ENCODE measurements around the gene DUSP2. TPM values are rescaled to one million over a fixed set of nuclear protein-coding genes. Genes with fewer than 3 reads are reported as not detected.

DUSP2 gene
- total RNA-seq, 4 donors from 2014 or later: 0.23 to 5.4 (median 0.40) TPM; not detected in 1

DNA sequence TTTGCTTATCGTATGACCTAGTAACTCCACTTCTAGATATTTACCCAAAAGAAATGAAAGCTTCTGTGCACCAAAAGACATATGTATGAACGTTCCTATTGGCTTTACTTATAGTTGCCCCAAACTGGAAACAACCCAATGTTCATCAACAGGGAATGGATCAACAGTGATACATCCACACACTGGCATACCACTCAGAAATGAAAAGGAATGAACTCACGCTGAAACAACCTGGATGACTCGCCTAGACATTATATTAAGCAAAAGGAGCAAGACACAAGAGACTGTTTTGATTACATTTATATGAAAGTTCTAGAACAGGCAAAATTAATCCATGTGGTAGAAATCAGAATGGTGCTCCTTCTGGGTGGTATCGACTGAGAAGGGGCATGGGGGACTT is 47.8 kb downstream of the DUSP2 start:
- Histone ChIP-seq H3K4me1 (peaks cover 0 to 19% (median 6%) of the 10 kb centered on the region in 3 donors), H3K9me3 (no peaks in the 10 kb centered on the region), H3K27ac (no peak overlapping the region), H3K4me3 (no peak overlapping the region), H3K27me3 (peaks cover under 1% of the 10 kb centered on the region), H3K36me3 (no peaks in the 10 kb centered on the region)
- no peak for ATAC-seq
- TF ChIP-seq EP300 (IDR thresholded peaks at IDR 0.05) (no peak), POLR2AphosphoS5 (IDR thresholded peaks at IDR 0.05) (no peak), POLR2A (IDR thresholded peaks at IDR 0.05) (no peak)
- TF ChIP-seq, protein P1, sequence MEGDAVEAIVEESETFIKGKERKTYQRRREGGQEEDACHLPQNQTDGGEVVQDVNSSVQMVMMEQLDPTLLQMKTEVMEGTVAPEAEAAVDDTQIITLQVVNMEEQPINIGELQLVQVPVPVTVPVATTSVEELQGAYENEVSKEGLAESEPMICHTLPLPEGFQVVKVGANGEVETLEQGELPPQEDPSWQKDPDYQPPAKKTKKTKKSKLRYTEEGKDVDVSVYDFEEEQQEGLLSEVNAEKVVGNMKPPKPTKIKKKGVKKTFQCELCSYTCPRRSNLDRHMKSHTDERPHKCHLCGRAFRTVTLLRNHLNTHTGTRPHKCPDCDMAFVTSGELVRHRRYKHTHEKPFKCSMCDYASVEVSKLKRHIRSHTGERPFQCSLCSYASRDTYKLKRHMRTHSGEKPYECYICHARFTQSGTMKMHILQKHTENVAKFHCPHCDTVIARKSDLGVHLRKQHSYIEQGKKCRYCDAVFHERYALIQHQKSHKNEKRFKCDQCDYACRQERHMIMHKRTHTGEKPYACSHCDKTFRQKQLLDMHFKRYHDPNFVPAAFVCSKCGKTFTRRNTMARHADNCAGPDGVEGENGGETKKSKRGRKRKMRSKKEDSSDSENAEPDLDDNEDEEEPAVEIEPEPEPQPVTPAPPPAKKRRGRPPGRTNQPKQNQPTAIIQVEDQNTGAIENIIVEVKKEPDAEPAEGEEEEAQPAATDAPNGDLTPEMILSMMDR (IDR thresholded peaks at IDR 0.05): no peak
- WGBS, 2 donors (ENCODE audit: low coverage in 1 of 2): 79 to 94% methylated on average over 4 to 5 of the region's 5 CpGs

DNA sequence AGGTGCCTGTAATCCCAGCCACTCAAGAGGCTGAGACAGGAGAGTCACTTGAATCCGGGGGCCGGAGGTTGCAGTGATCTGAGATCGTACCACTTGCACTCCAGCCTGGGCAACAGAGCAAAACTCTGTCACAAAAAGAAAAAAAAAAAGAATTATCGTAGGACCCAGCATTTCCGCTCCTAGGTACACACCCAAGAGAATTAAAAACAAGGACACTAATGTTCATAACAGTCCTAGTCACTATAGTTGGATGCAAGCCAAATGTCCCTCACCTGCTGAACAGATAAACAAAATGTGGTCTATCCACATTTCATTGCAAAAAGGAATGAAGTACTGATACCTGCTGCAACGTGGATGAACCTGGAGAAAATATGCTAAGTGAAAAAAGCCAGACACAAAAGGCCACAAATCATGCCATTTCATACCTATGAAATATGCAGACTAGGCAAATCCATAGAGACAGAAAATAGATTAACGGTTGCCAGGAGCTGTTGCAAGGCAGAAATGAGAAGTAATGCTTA is 50.1 kb downstream of the DUSP2 start:
- H3K4me3 ChIP-seq: no peak overlapping the region
- ATAC-seq: no peak
- peaks cover 15% of the 10 kb centered on the region for H3K27me3 ChIP-seq
- H3K9me3 ChIP-seq: no peaks in the 10 kb centered on the region
- H3K36me3 ChIP-seq: no peaks in the 10 kb centered on the region
- TF ChIP-seq POLR2AphosphoS5 (IDR thresholded peaks at IDR 0.05): no peak
- TF ChIP-seq EP300 (IDR thresholded peaks at IDR 0.05): no peak
- TF ChIP-seq, protein P1 (IDR thresholded peaks at IDR 0.05): no peak
- no peak for TF ChIP-seq POLR2A (IDR thresholded peaks at IDR 0.05)
- no peak overlapping the region for H3K27ac ChIP-seq
- 74 to 100% methylated on average over 1 to 6 of the region's 7 CpGs for WGBS, 2 donors (ENCODE audit: low coverage in 1 of 2)
- peaks cover 0 to 19% (median 6%) of the 10 kb centered on the region in 3 donors for H3K4me1 ChIP-seq

DNA sequence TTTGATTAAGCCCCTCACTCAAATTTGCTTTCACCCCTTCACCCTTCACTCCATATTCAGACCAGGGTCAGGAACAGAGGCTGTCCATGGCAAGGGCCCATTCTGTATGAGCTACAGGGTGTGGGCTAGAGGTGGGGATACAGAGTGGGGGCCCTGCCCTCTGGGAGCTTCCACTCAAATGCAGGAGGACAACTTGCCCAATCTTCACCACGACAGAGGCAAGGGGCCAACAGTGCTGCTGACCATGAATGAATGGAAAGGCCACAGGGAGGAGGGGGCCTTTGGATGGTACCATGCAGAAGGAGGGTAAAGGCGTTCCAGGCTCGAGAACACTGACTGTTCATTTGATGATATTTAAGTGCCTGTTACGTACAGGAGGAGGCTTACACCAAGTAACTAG is 51.7 kb downstream of the DUSP2 start:
- ATAC-seq: no peak
- no peak for TF ChIP-seq POLR2A (IDR thresholded peaks at IDR 0.05)
- TF ChIP-seq POLR2AphosphoS5 (IDR thresholded peaks at IDR 0.05): no peak
- TF ChIP-seq, protein P1 (IDR thresholded peaks at IDR 0.05): no peak
- TF ChIP-seq EP300 (IDR thresholded peaks at IDR 0.05): no peak
- Histone ChIP-seq H3K27me3 (peaks cover 31% of the 10 kb centered on the region), H3K4me3 (no peak overlapping the region), H3K27ac (no peak overlapping the region), H3K4me1 (peaks cover 0 to 7% (median 5%) of the 10 kb centered on the region in 3 donors), H3K36me3 (no peaks in the 10 kb centered on the region), H3K9me3 (no peaks in the 10 kb centered on the region)
- WGBS, 2 donors (ENCODE audit: low coverage in 1 of 2): 96 to 100% methylated on average over 1 to 3 of the region's 4 CpGs

Other genes with a start within 250 kb of the DUSP2 start
- gene ANKRD36C, start 153.6 kb downstream of the DUSP2 start, total RNA-seq: 10 to 100 TPM in 2 of 4 donors, 1 to 10 TPM in 2; 9.0 to 42.6 (median 18.8) TPM
- gene GPAT2, start 110.5 kb downstream of the DUSP2 start, total RNA-seq: 1 to 10 TPM; 1.9 to 8.4 (median 3.9) TPM
- 1 to 10 TPM; 1.3 to 4.9 (median 2.1) TPM for gene ADRA2B, start 28.9 kb downstream of the DUSP2 start, total RNA-seq
- gene ASTL, start 6.9 kb downstream of the DUSP2 start, total RNA-seq: not detected
- 100 to 1,000 TPM in 3 of 4 donors, 10 to 100 TPM in 1; 93.4 to 122 (median 107) TPM for gene STARD7, start 63.4 kb upstream of the DUSP2 start, total RNA-seq
- 10 to 100 TPM; 39.4 to 73.8 (median 43.9) TPM for gene TMEM127, start 120.6 kb upstream of the DUSP2 start, total RNA-seq
- 100 to 1,000 TPM in 1 of 4 donors, 10 to 100 TPM in 3; 60.7 to 107 (median 84.8) TPM for gene CIAO1, start 120.8 kb upstream of the DUSP2 start, total RNA-seq
- 100 to 1,000 TPM in 2 of 4 donors, 10 to 100 TPM in 2; 63.4 to 108 (median 98.3) TPM for gene SNRNP200, start 160.1 kb upstream of the DUSP2 start, total RNA-seq
- 1 to 10 TPM in 1 of 4 donors, under 1 TPM in 2, not detected in 1; 0.27 to 1.0 (median 0.89) TPM for gene ITPRIPL1, start 179.9 kb upstream of the DUSP2 start, total RNA-seq
- gene NCAPH, start 190.3 kb upstream of the DUSP2 start, total RNA-seq: under 1 TPM in 3 of 4 donors, not detected in 1; 0.40 to 0.59 (median 0.54) TPM